DMS153 treated with DMSO at 0.1 percent for 48 hours (cell line): ENCODE measurements around the gene ARHGAP26.

Source experiments
- DNase-seq: peaks from one replicate; lab custom pipeline; 2025; ENCODE audit not compliant: unreplicated experiment; lab: John Stamatoyannopoulos, UW

Gene ARHGAP26

DNA sequence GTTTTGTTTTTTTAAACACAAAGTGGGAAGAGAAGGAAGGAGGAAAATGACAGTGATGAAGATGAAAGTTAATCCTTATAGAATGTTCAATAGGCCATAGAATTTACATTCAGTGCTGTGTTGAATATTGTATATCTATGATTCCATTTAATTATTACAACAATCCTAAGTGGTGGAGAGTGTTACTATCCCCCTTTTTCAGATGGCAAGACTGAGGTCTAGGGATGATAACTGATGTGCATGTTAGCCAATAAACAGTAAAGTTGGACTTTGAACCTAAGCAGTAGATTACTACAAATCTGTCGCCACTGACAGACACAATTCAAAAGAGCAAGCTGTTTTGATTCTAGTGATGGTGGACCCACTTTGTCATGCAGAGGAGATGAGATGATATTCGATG lies 237.9 kb downstream of the ARHGAP26 start:
- no peak for DNase-seq

DNA sequence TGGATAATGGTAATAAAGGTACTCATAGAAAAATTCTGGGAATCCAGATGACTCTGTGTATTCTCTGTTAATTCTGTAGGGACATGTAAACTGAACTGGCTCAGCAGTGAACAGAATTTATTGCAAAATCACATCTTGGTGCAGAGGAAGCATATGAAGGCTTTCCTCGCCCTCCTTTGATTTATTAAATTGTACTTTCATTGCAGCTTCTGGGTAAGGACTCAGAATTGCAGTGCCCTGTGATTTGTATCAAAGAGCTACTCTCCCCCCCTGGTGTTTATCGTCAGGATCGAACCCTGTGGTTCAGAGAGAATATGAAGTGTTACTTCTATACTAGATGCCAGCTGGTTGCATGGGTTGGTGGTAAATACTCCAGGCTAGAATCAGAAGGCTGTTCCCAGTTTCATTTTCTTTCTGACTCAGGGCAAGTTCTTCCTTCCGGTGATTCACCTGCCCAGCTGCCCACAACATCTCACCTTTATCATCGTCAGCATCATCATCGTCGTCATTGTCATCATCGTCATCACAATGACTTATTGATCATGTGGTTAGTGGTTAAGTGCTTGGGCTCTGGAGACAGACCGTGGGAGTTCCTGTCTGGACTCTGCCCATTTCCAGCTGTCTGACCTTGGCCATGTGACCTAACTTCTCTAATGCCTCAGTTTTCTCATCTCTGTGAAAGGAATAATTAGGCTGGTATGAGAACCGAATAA lies 238.8 kb downstream of the ARHGAP26 start:
- no peak for DNase-seq

- peak; percentile 23 for DNase-seq
These were observed 240.2 kb downstream of the ARHGAP26 start for GRCh38 chr5:143010351-143010750.

GRCh38 chr5:143011585-143011984 lies 241.4 kb downstream of the ARHGAP26 start:
- DNase-seq: no peak

DNA sequence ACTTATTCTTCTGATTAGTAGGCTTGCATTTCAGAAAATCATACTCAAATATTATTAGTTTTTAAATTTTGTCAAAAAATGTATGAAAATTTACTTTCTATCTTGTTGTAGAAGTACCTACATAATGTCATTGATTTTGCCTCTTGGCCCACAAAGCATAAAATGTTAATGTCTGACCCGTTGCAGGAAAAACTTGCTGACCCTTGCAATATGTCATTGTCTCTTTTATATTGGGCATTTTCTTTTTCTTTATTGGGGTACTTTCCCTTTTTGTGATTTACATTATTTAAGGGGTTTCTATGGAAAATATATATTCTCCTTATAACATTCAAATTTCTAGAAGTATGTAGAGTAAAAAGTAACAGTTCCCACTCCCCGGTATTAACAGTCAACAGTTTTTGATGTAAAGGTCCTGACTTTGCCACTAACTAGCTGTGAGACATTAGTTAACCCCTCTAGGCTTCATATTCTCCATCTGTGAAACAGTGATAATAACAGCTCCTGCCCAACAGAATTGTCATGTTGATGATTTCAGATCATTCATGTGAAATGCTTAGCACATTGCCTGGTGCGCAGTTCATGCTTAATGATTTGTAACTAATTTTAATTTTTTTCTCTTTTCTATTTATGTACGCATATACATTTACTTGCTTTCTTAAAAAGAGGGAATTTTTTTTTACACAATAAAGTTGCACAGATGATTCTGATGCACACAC lies 243.2 kb downstream of the ARHGAP26 start:
- DNase-seq: no peak

GRCh38 chr5:143014017-143014651 lies 244.0 kb downstream of the ARHGAP26 start:
- no peak for DNase-seq

- DNase-seq: no peak
These were observed 246.8 kb downstream of the ARHGAP26 start for GRCh38 chr5:143016777-143017516.

DNA sequence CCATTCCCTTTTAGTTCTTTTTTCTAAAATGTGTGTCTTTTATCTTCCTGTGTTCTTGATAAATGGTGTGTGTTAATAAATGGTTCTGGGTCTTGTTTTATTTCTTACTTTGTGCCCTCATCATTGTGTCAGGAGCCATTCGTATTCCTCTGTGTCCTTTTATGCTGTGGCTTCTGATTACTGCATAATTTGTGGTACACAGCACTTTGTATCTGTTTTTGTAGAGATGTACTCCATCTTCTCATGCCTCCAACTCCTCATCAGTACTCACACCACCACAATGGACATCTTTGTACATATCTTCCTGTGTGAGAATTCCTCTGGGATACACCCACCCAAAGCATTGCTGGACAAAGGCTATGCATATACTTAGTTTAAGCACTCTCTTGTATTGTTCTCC lies 247.4 kb downstream of the ARHGAP26 start:
- DNase-seq: no peak

GRCh38 chr5:143017992-143018391 lies 247.8 kb downstream of the ARHGAP26 start:
- no peak for DNase-seq

GRCh38 chr5:143019157-143019556 lies 249.0 kb downstream of the ARHGAP26 start:
- DNase-seq: no peak

DNA sequence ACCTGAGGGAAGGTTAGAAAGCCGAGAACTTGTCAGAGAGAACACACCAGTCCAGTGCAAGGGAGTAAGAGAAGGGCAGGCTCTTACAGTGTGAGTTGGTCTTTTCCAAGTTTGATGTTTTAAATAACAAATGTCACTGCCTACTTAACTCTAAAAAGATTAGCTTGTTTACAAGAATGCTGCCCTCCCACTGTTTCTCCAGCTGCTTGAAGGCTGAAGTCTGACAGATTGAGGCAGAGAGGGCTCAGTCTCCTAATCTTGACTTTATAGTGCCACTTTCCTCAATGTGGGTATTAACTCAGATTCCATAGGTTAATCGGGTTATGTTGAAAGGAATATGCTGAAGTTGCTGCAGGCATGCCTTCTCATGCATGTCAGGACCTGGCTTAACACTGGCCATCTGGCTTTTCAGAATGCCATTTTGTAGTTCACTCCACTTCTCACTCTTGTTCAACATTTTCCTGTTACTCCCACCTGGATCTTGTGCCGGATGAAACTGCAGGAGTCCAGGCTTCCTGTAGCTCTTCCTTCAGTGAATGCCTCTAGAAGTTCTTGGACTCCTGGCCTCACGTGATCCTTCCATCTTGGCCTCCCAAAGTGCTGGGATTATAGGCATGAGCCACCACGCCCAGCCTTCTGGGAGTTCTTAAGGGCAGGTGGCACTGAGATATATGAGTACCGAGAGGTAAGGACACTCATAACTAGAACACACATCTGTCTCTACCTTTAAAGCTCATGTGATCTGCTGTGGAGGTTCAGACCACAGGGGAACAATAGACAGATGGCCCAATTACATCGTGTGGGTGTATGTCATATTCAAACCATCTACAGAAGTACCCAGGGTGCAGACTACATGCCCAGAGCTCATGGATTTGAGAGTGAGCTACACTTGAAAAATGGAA lies 249.7 kb downstream of the ARHGAP26 start:
- DNase-seq: no peak

DNA sequence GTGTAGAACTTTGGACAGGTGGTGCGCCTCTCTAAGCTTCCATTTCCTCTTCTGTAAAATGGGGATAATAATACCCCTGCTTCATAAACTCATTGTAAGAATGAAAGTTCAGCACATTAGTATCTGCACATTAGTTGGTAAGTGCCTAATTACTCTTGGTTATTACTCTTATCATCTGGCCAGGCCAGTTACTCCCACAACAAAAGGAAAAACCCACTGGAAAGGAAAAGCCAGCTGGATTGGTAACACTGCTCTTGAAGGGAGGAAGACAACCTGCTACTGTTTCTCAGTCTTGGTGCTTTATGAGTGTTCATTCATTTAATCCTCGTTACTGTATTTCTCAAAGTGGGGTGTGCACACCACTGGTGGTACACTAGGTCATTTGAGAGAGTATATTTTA lies 251.4 kb downstream of the ARHGAP26 start:
- DNase-seq: no peak

DNA sequence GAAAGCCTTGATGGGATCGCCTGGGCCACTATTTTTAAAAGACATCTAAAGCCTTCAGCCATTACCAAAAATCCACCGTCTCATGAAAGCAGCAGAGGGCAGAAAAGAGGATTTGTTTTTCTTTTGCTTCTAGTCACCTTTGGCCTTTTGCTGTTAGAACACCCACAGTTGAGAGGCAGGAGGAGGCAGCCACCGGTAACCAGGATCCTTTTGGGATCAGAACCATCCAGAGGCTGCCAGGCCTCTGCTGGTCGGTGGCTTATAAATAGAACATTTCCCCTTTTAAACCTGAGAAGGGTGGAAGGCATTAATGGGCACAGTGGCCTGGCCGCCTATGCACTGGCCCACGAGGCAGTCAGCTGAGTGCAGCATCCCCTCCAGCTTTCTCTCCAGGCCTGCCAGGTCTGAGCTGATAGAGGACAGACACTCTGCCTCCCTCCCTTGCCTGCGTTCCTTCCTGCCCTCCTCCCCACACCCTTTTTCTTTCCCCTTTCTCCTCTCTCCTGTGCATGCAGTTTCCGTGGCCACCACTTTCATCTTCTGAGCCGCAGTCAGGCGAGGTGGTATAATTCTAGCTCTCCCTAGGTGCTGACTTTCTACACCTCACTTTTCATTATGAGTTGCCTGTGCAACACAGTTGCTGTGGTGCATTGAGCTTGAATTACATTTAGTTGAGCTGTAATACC lies 253.4 kb downstream of the ARHGAP26 start:
- DNase-seq: no peak

GRCh38 chr5:143024228-143024920 lies 254.2 kb downstream of the ARHGAP26 start:
- no peak for DNase-seq

DNA sequence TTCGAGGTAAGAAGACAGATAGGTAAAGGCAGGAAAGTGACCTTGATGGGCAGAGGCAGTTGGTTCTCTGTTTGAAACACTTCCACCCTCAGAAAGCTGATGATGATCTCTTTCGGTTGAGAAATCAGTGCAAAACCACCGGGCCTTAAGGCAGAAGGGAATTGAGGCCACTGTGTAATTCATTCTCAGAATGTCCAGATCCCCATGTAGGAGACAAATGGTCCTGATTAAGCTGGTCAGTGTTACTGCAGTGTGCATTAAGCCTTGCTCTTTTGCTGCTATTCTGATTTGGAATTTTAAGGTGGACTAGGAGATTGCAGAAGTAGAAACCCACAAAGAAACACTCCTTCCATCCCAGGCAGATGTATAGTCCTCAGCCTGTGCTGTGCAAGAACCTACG lies 255.2 kb downstream of the ARHGAP26 start:
- DNase-seq: no peak

DNA sequence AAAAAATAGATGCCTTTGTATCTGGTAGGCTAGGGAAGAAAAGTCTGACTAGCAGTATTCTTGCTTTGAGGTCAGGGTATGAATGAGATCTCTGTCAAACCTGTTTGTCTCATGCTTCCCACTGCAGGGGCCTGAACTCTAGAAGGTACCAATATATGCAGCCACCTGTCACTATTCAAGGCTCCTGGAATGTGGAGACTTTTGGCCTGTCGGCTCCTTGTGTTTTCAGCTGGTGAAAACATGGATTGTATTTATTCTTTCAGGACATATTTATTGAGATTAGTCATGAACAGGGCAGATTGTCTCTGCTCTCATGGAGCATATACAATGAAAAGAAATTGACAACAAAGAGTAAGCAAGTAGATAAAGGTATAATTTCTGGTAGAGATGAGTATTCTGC lies 255.8 kb downstream of the ARHGAP26 start:
- DNase-seq: no peak

- no peak for DNase-seq
These were observed 256.2 kb downstream of the ARHGAP26 start for GRCh38 chr5:143026380-143026779.

- DNase-seq: no peak
These were observed 259.1 kb downstream of the ARHGAP26 start for GRCh38 chr5:143029293-143029692.

- DNase-seq: no peak
These were observed 260.2 kb downstream of the ARHGAP26 start for GRCh38 chr5:143030349-143030748.
